NT2/D1 (cell line): ENCODE results near the gene MUTYH.

ENCODE experiments used
- YY1 ChIP-seq: IDR thresholded peaks from 2 replicates; pipeline ENCODE4 v1.6.1; 2011; ENCODE audit not compliant: insufficient read length, insufficient read depth
- ZNF274 ChIP-seq: IDR thresholded peaks from 2 replicates; pipeline ENCODE4 v1.6.1; 2011; ENCODE audit warnings: mild to moderate bottlenecking, low read depth, low read length

- TF ChIP-seq ZNF274: no peak
- no peak for TF ChIP-seq YY1
These were observed 43.0 kb upstream of the MUTYH start for GRCh38 chr1:45383191-45383590.
